HCT116 (cell line): Measurements from ENCODE around the gene ATP1B4. TPM values are rescaled to one million over a fixed set of nuclear protein-coding genes. Genes with fewer than 3 reads are reported as not detected.

Experiments used
- ATAC-seq: fragments of 200-7000 bp; cut with Tn5 transposase; 2 replicates; pipeline ENCODE4 v1.9.1; 2020; ENCODE audit warnings: mild to moderate bottlenecking, moderate library complexity
- BruUV-seq: library from RNA; stranded (reverse); fragments of 400-500 nt; replicated peaks from 2 replicates; lab custom pipeline; 2021; lab: Mats Ljungman, UMichigan
- CTCF ChIA-PET: fragments of 300-600 bp; sonication (Branson Sonifier 250); formaldehyde crosslinking; loops from one replicate; lab custom pipeline; 2021; ENCODE audit warnings: antibody characterized with exemption; lab: Charles Lee
- POLR2A ChIA-PET: fragments of 300-600, 350-600 bp; sonication (Branson Sonifier 250); formaldehyde crosslinking; loops from one replicate; lab custom pipeline; 2021; ENCODE audit warnings: antibody characterized with exemption; lab: Charles Lee
- RAD21 ChIA-PET, 2 experiments: fragments of 300-600 bp; sonication (Branson Sonifier 250); formaldehyde crosslinking; loops; one replicate each; lab custom pipeline; 2023; ENCODE audit warnings: low total read pairs in 2 of 2; ENCODE audit not compliant: uncharacterized antibody in 2 of 2, unreplicated experiment in 2 of 2, low non-redundant PET in 1 of 2; lab: Charles Lee
- DNase-seq: peaks from one replicate; pipeline ENCODE4 v3.0.0-alpha.2; 2010; ENCODE audit warnings: low read depth, low spot score
- H2AFZ ChIP-seq: fragments of 200-600 bp; shearing (Covaris generic), sonication (generic); 2 replicates; pipeline ENCODE4 v1.6.1; 2017; ENCODE audit warnings: low read depth, mixed run types, mixed read lengths, antibody characterized with exemption, low read length; ENCODE audit not compliant: poor library complexity, severe bottlenecking
- H3K27ac ChIP-seq: 2 replicates; pipeline ENCODE4 v1.5.1; 2012; ENCODE audit warnings: low read depth, low read length
- H3K27me3 ChIP-seq: fragments of 200-600 bp; sonication (generic); 2 replicates; pipeline ENCODE4 v1.6.1; 2016; ENCODE audit warnings: mixed run types, low read length, mixed read lengths; ENCODE audit not compliant: insufficient read depth
- H3K36me3 ChIP-seq, 2 experiments: fragments of 200-500 bp in 1 of 2; fragments of 200-600 bp in 1 of 2; sonication (Bioruptor generic) in 1 of 2; sonication (generic) in 1 of 2; 2 replicates each; pipeline versions ENCODE4 v1.5.1 to v1.6.1; 2014 to 2016; ENCODE audit warnings: low read length in 2 of 2, inconsistent platforms in 1 of 2, mixed read lengths in 1 of 2, mixed run types in 1 of 2; ENCODE audit not compliant: insufficient read depth in 2 of 2, control insufficient read depth in 1 of 2
- H3K4me1 ChIP-seq, 2 experiments: fragments of 200-600 bp in 1 of 2; sonication (generic) in 1 of 2; 2 replicates each; pipeline versions ENCODE4 v1.5.1 to v1.6.1; 2012 to 2017; ENCODE audit warnings: low read length in 2 of 2, inconsistent platforms in 1 of 2, mild to moderate bottlenecking in 1 of 2, mixed read lengths in 1 of 2, mixed run types in 1 of 2, moderate library complexity in 1 of 2; ENCODE audit not compliant: insufficient read depth in 2 of 2, control insufficient read depth in 1 of 2
- H3K4me2 ChIP-seq: fragments of 200-600 bp; sonication (generic); 2 replicates; pipeline ENCODE4 v1.6.1; 2017; ENCODE audit warnings: mixed run types, low read length, mixed read lengths
- H3K4me3 ChIP-seq, 2 experiments: fragments of 200-600 bp in 1 of 2; sonication (generic) in 1 of 2; replicated peaks in 1 of 2; 2 replicates each; pipeline ENCODE4 v1.5.1; 2011 to 2016; ENCODE audit warnings: low read length in 2 of 2, control low read depth in 1 of 2, low read depth in 1 of 2, mild to moderate bottlenecking in 1 of 2, mixed read lengths in 1 of 2, mixed run types in 1 of 2
- H3K79me2 ChIP-seq: fragments of 200-600 bp; sonication (generic); 2 replicates; pipeline ENCODE4 v1.6.1; 2017; ENCODE audit warnings: mild to moderate bottlenecking, mixed run types, low read length, moderate library complexity, mixed read lengths; ENCODE audit not compliant: insufficient read depth
- H3K9ac ChIP-seq: fragments of 200-600 bp; sonication (generic); 2 replicates; pipeline ENCODE4 v1.6.1; 2016; ENCODE audit warnings: low read length, mixed read lengths
- H3K9me2 ChIP-seq: fragments of 200-600 bp; sonication (generic), shearing (Covaris generic); 2 replicates; pipeline ENCODE4 v1.6.1; 2017; ENCODE audit warnings: mixed run types, mild to moderate bottlenecking, moderate library complexity; ENCODE audit not compliant: insufficient read depth
- H3K9me3 ChIP-seq, 2 experiments: fragments of 200-500 bp in 1 of 2; fragments of 200-600 bp in 1 of 2; sonication (Bioruptor generic) in 1 of 2; sonication (generic) in 1 of 2; 2 replicates each; pipeline ENCODE4 v1.6.1; 2014 to 2017; ENCODE audit warnings: low read length in 2 of 2, mixed read lengths in 2 of 2, inconsistent platforms in 1 of 2, low read depth in 1 of 2, mild to moderate bottlenecking in 1 of 2, mixed run types in 1 of 2, moderate library complexity in 1 of 2; ENCODE audit not compliant: control insufficient read depth in 1 of 2, insufficient read depth in 1 of 2
- H4K20me1 ChIP-seq: fragments of 200-600 bp; sonication (generic), shearing (Covaris generic); 2 replicates; pipeline ENCODE4 v1.6.1; 2017; ENCODE audit warnings: mixed run types, mild to moderate bottlenecking, moderate library complexity; ENCODE audit not compliant: insufficient read depth
- CBX3 ChIP-seq: IDR thresholded peaks from 2 replicates; pipeline ENCODE4 v1.6.1; 2012; ENCODE audit warnings: low read depth
- EGR1 ChIP-seq: IDR thresholded peaks from 2 replicates; pipeline ENCODE4 v1.6.1; 2012; ENCODE audit warnings: low read depth
- MAX ChIP-seq: IDR thresholded peaks from 2 replicates; pipeline ENCODE4 v1.6.1; 2012
- POLR2A ChIP-seq: IDR thresholded peaks from 2 replicates; pipeline ENCODE4 v1.7.0; 2011; ENCODE audit warnings: borderline replicate concordance; ENCODE audit not compliant: insufficient read depth, insufficient read length; ENCODE audit errors: extremely low read depth
- POLR2AphosphoS5 ChIP-seq: IDR thresholded peaks from 2 replicates; pipeline ENCODE4 v1.6.1; 2011; ENCODE audit warnings: mild to moderate bottlenecking, low read depth, low read length, moderate library complexity
- SRF ChIP-seq: IDR thresholded peaks from 2 replicates; pipeline ENCODE4 v1.6.1; 2012; ENCODE audit warnings: low read depth
- ZBTB33 ChIP-seq: IDR thresholded peaks from 2 replicates; pipeline ENCODE4 v1.6.1; 2011; ENCODE audit warnings: mild to moderate bottlenecking, low read length, moderate library complexity; ENCODE audit not compliant: insufficient replicate concordance; ENCODE audit errors: extremely low read depth
- ZFX ChIP-seq: fragments of 450-650 bp; IDR thresholded peaks from 2 replicates; pipeline ENCODE4 v1.6.1; 2017
- intact Hi-C: fragments of 100-400 bp; cut with micrococcal nuclease; formaldehyde crosslinking; loops from 2 replicates; pipeline ENCODE4 v1.10.0; 2022
- total RNA-seq: library from RNA; stranded (reverse); gene quantifications from one replicate; pipeline ENCODE4 v1.2.1, GENCODE V29; 2021; ENCODE audit not compliant: unreplicated experiment

The ATP1B4 gene
- total RNA-seq, 1 experiment from 2014 or later, result not detected

- Histone ChIP-seq H3K4me3 (no peak overlapping the region), H3K9me3 (no peaks in the 10 kb centered on the region), H3K27ac (no peak overlapping the region), H3K4me1 (no peaks in the 10 kb centered on the region), H3K9ac (no peak overlapping the region), H3K9me2 (no peaks in the 10 kb centered on the region), H3K27me3 (no peaks in the 10 kb centered on the region), H2AFZ (no peak overlapping the region), H3K79me2 (no peaks in the 10 kb centered on the region), H4K20me1 (no peaks in the 10 kb centered on the region), H3K4me2 (no peak overlapping the region), H3K36me3 (no peaks in the 10 kb centered on the region)
- RAD21 ChIA-PET, result no interaction called here
- intact Hi-C loops, result no loop called here
- BruUV-seq, result no TSS peak
- DNase-seq (no peak), ATAC-seq (no peak)
- no peak for TF ChIP-seq POLR2A
- no peak for TF ChIP-seq SRF
- no peak for TF ChIP-seq EGR1
- no peak for TF ChIP-seq ZBTB33
- no peak for TF ChIP-seq ZFX
- TF ChIP-seq CBX3, result no peak
- TF ChIP-seq MAX, result no peak
- TF ChIP-seq POLR2AphosphoS5, result no peak
- POLR2A ChIA-PET, result no interaction called here
- CTCF ChIA-PET, result no interaction called here
Measured at GRCh38 chrX:120350450-120351138, 11.3 kb upstream of the ATP1B4 start.
